Activated CD8-positive, alpha-beta memory T cell treated with anti-CD3 and anti-CD28 coated beads for 36 hours (primary cell): Measurements from ENCODE around the gene COMMD9. TPM values are rescaled to one million over a fixed set of nuclear protein-coding genes. Genes with fewer than 3 reads are reported as not detected.

Source experiments
- CTCF ChIA-PET: fragments of 350-600 bp; sonication (Branson Sonifier 250); formaldehyde crosslinking; loops from one replicate; lab custom pipeline; 2021; ENCODE audit warnings: antibody characterized with exemption; lab: Charles Lee
- POLR2A ChIA-PET: fragments of 350-600 bp; sonication (Branson Sonifier 250); formaldehyde crosslinking; loops from one replicate; lab custom pipeline; 2021; ENCODE audit warnings: antibody characterized with exemption; lab: Charles Lee
- total RNA-seq, 2 experiments: library from RNA; stranded (reverse); gene quantifications; one replicate each; pipeline ENCODE4 v1.2.3, GENCODE V29; 2021

Gene COMMD9
- total RNA-seq, 2 experiments from 2014 or later: 50.4 to 55.2 TPM

GRCh38 chr11:36264973-36265344 is 24.3 kb downstream of the COMMD9 start:
- ChIA-PET POLR2A (no interaction called here), CTCF (interaction anchor here (0.9 to 1.3 kb wide), 2 partner anchors 645 to 647 kb away, joined by 3 read pairs; partner anchors contain the start of gene FJX1)

GRCh38 chr11:36264011-36264972 is 24.9 kb downstream of the COMMD9 start:
- ChIA-PET CTCF (no interaction called here), POLR2A (no interaction called here)

GRCh38 chr11:36261094-36261493 is 28.1 kb downstream of the COMMD9 start:
- ChIA-PET CTCF (no interaction called here), POLR2A (no interaction called here)

- ChIA-PET CTCF (no interaction called here), POLR2A (no interaction called here)
Observed at GRCh38 chr11:36258730-36259360, 30.4 kb downstream of the COMMD9 start.

- ChIA-PET POLR2A (no interaction called here), CTCF (interaction anchor here (0.8 kb wide), 1 partner anchor 9 kb away, joined by 3 read pairs; no protein-coding TSS in a partner anchor)
Observed at GRCh38 chr11:36257351-36257750, 31.9 kb downstream of the COMMD9 start.

GRCh38 chr11:36254713-36255112 is 34.5 kb downstream of the COMMD9 start:
- POLR2A ChIA-PET: no interaction called here

GRCh38 chr11:36253238-36253637 is 36.0 kb downstream of the COMMD9 start:
- CTCF ChIA-PET: interaction anchor here (1.4 kb wide), 1 partner anchor 431 kb away, joined by 7 read pairs; no protein-coding TSS in a partner anchor
- POLR2A ChIA-PET: no interaction called here

More at GRCh38 chr11:36254713-36255112, 34.5 kb downstream of the COMMD9 start:
- CTCF ChIA-PET: interaction anchor here (1.4 kb wide), 1 partner anchor 433 kb away, joined by 7 read pairs; no protein-coding TSS in a partner anchor

- ChIA-PET POLR2A (no interaction called here), CTCF (interaction anchor here (1.5 kb wide), 1 partner anchor 10 kb away, joined by 3 read pairs; no protein-coding TSS in a partner anchor)
Observed at GRCh38 chr11:36251823-36252222, 37.4 kb downstream of the COMMD9 start.

- ChIA-PET CTCF (interaction anchor here (1.2 to 1.8 kb wide), 2 partner anchors 17 to 615 kb away, joined by 3 to 7 read pairs; no protein-coding TSS in a partner anchor), POLR2A (no interaction called here)
Observed at GRCh38 chr11:36249246-36249645, 40.0 kb downstream of the COMMD9 start.

- ChIA-PET POLR2A (no interaction called here), CTCF (interaction anchor here (1.2 kb wide), 1 partner anchor 614 kb away, joined by 3 read pairs; no protein-coding TSS in a partner anchor)
Observed at GRCh38 chr11:36248436-36248835, 40.8 kb downstream of the COMMD9 start.

GRCh38 chr11:36247493-36247892 is 41.7 kb downstream of the COMMD9 start:
- CTCF ChIA-PET: no interaction called here

GRCh38 chr11:36243641-36244040 is 45.6 kb downstream of the COMMD9 start:
- POLR2A ChIA-PET: no interaction called here
- CTCF ChIA-PET: no interaction called here

More at GRCh38 chr11:36247493-36247892, 41.7 kb downstream of the COMMD9 start:
- POLR2A ChIA-PET: no interaction called here

- POLR2A ChIA-PET: no interaction called here
- CTCF ChIA-PET: interaction anchor here (0.6 to 1.0 kb wide), 2 partner anchors 10 to 735 kb away, joined by 3 read pairs; no protein-coding TSS in a partner anchor
Observed at GRCh38 chr11:36241497-36241896, 47.7 kb downstream of the COMMD9 start.

GRCh38 chr11:36240801-36241200 is 48.4 kb downstream of the COMMD9 start:
- ChIA-PET POLR2A (no interaction called here), CTCF (no interaction called here)

- CTCF ChIA-PET: no interaction called here
- POLR2A ChIA-PET: no interaction called here
Observed at GRCh38 chr11:36240173-36240572, 49.1 kb downstream of the COMMD9 start.

- ChIA-PET CTCF (no interaction called here), POLR2A (interaction anchor here (0.7 kb wide), 1 partner anchor 196 kb away, joined by 15 read pairs; no protein-coding TSS in a partner anchor)
Observed at GRCh38 chr11:36239636-36240035, 49.6 kb downstream of the COMMD9 start.

- ChIA-PET POLR2A (no interaction called here), CTCF (no interaction called here)
Observed at GRCh38 chr11:36238881-36239280, 50.3 kb downstream of the COMMD9 start.

- ChIA-PET POLR2A (no interaction called here), CTCF (no interaction called here)
Observed at GRCh38 chr11:36238036-36238631, 51.1 kb downstream of the COMMD9 start.

- ChIA-PET CTCF (no interaction called here), POLR2A (no interaction called here)
Observed at GRCh38 chr11:36237391-36237790, 51.8 kb downstream of the COMMD9 start.
